A673 (cell line): ENCODE results near the gene APBA1.

Experiments used
- EZH2 ChIP-seq: fragments of 200-600 bp; sonication (generic); IDR thresholded peaks from 2 replicates; pipeline ENCODE4 v1.6.1; 2017; ENCODE audit warnings: borderline replicate concordance, low read depth, mild to moderate bottlenecking, mixed read lengths, antibody characterized with exemption, low read length; ENCODE audit not compliant: poor library complexity, severe bottlenecking
- TF ChIP-seq, protein P1 (sequence below): fragments of 300-800, 200-600 bp; sonication (generic); conservative IDR thresholded peaks from 2 replicates; pipeline ENCODE4 v1.5.1; 2017; ENCODE audit warnings: low read depth, mild to moderate bottlenecking, antibody characterized with exemption, low read length, moderate library complexity, mixed read lengths

DNA sequence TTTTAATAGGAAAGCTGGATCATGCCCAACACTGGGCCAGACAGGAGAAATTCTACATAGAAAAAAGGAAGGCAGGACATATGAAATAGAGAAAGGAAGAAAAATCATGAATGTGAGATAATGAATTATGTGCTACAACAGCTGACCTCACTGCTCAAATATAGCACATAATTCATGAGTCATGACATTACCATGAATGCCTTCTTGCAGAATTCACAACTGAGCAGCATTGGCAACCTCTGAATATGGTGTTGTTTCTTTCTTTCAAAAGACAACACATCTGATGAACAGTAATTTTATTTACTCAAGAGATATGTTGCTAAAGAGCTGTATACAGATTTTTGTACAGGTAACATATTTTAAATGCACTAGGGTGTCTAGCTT lies 34.4 kb downstream of the APBA1 start:
- TF ChIP-seq, protein P1, sequence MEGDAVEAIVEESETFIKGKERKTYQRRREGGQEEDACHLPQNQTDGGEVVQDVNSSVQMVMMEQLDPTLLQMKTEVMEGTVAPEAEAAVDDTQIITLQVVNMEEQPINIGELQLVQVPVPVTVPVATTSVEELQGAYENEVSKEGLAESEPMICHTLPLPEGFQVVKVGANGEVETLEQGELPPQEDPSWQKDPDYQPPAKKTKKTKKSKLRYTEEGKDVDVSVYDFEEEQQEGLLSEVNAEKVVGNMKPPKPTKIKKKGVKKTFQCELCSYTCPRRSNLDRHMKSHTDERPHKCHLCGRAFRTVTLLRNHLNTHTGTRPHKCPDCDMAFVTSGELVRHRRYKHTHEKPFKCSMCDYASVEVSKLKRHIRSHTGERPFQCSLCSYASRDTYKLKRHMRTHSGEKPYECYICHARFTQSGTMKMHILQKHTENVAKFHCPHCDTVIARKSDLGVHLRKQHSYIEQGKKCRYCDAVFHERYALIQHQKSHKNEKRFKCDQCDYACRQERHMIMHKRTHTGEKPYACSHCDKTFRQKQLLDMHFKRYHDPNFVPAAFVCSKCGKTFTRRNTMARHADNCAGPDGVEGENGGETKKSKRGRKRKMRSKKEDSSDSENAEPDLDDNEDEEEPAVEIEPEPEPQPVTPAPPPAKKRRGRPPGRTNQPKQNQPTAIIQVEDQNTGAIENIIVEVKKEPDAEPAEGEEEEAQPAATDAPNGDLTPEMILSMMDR, result no peak
- TF ChIP-seq EZH2, result no peak
